ENCODE data around the gene HEXA. TPM values are rescaled to one million over a fixed set of nuclear protein-coding genes. Genes with fewer than 3 reads are reported as not detected.
"Not testable (repeated sequence)": the region's sequence is repeated elsewhere in the genome, so short reads cannot be mapped to it uniquely, and the experiment has no call there.

The HEXA gene
- total and polyA plus RNA-seq, 10 donors = 99.1 to 172 (median 117) TPM

GRCh38 chr15:72382146-72382545, 6.3 kb upstream of the HEXA start:
- Histone ChIP-seq H3K27ac (no peak overlapping the region), H3K4me1 (peaks cover 0 to 6% (median 2%) of the 10 kb centered on the region in 6 donors), H3K9me3 (no peaks in the 10 kb centered on the region), H3K4me3 (no peak overlapping the region), H3K36me3 (no peaks in the 10 kb centered on the region), H3K27me3 (replicated peaks in 1 of 7) (peaks cover 0 to 19% (median 0%) of the 10 kb centered on the region in 7 donors)
- DNase-seq = no peak
- TF ChIP-seq POLR2A (IDR thresholded peaks at IDR 0.05) (no peak), CTCF (IDR thresholded peaks at IDR 0.05 in 8 of 11, conservative IDR thresholded peaks at IDR 0.05 in 3 of 11) (no peak), POLR2AphosphoS5 (IDR thresholded peaks at IDR 0.05) (no peak)
- intact Hi-C loops (cut with DNase I; ENCODE audit: low total_unique reads) = loop anchor here (10.0 kb wide), 1 partner anchor 73 kb away; no protein-coding TSS in a partner anchor
- 66 to 82% (median 79%) methylated on average over 2 of the region's 2 CpGs for WGBS, 5 donors

GRCh38 chr15:72380743-72381142, 4.9 kb upstream of the HEXA start:
- Histone ChIP-seq H3K4me1 (peaks cover 0 to 15% (median 11%) of the 10 kb centered on the region in 6 donors), H3K27ac (no peak overlapping the region), H3K36me3 (no peaks in the 10 kb centered on the region), H3K9me3 (no peaks in the 10 kb centered on the region), H3K4me3 (no peak overlapping the region), H3K27me3 (replicated peaks in 1 of 7) (peaks cover 0 to 15% (median 0%) of the 10 kb centered on the region in 7 donors)
- no peak for TF ChIP-seq POLR2A (IDR thresholded peaks at IDR 0.05)
- no peak for TF ChIP-seq CTCF (IDR thresholded peaks at IDR 0.05 in 8 of 11, conservative IDR thresholded peaks at IDR 0.05 in 3 of 11)
- TF ChIP-seq POLR2AphosphoS5 (IDR thresholded peaks at IDR 0.05) = no peak
- DNase-seq = no peak
- intact Hi-C loops (cut with DNase I; ENCODE audit: low total_unique reads) = loop anchor here (10.0 kb wide), 1 partner anchor 74 kb away; no protein-coding TSS in a partner anchor
- 68 to 76% (median 76%) methylated on average over 4 of the region's 4 CpGs for WGBS, 5 donors

GRCh38 chr15:72379856-72380430, 4.1 kb upstream of the HEXA start:
- peaks cover 0 to 21% (median 17%) of the 10 kb centered on the region in 6 donors for H3K4me1 ChIP-seq
- peaks cover 0 to 10% (median 0%) of the 10 kb centered on the region in 7 donors for H3K27me3 ChIP-seq (replicated peaks in 1 of 7)
- H3K9me3 ChIP-seq = no peaks in the 10 kb centered on the region
- H3K27ac ChIP-seq = no peak overlapping the region
- no peak overlapping the region for H3K4me3 ChIP-seq
- intact Hi-C loops (cut with DNase I; ENCODE audit: low total_unique reads) = loop anchor here (10.0 kb wide), 1 partner anchor 75 kb away; no protein-coding TSS in a partner anchor
- no peak for TF ChIP-seq POLR2AphosphoS5 (IDR thresholded peaks at IDR 0.05)
- TF ChIP-seq CTCF (IDR thresholded peaks at IDR 0.05 in 8 of 11, conservative IDR thresholded peaks at IDR 0.05 in 3 of 11) = no peak
- DNase-seq = no peak
- H3K36me3 ChIP-seq = no peaks in the 10 kb centered on the region
- WGBS, 5 donors = 39 to 60% (median 47%) methylated on average over 2 of the region's 2 CpGs

GRCh38 chr15:72379106-72379505, 3.3 kb upstream of the HEXA start:
- intact Hi-C loops (cut with DNase I; ENCODE audit: low total_unique reads); H3K4me3 ChIP-seq; DNase-seq; H3K27me3 ChIP-seq (replicated peaks in 1 of 7); H3K27ac ChIP-seq; H3K9me3 ChIP-seq; H3K36me3 ChIP-seq: not testable (repeated sequence)
- H3K4me1 ChIP-seq = peaks cover under 1 to 30% (median 25%) of the 10 kb centered on the region in 6 donors
- WGBS, 5 donors = 85 to 92% (median 88%) methylated on average over 3 of the region's 3 CpGs
